Naive B cell (primary cell): ENCODE measurements around the gene ZNF483. TPM values are rescaled to one million over a fixed set of nuclear protein-coding genes. Genes with fewer than 3 reads are reported as not detected.
"Not testable (repeated sequence)": the region's sequence is repeated elsewhere in the genome, so short reads cannot be mapped to it uniquely, and the experiment has no call there.

Experiments
- ATAC-seq, 2 donors: fragments of 150-1000 bp; cut with Tn5 transposase; 2 replicates each; pipeline ENCODE4 v1.10.0; 2021; ENCODE audit warnings: low read depth in 2 of 2, mild to moderate bottlenecking in 2 of 2, moderate library complexity in 2 of 2
- DNase-seq: peaks from one replicate; pipeline ENCODE4 v3.0.0; 2022
- H3K27ac Mint-ChIP-seq, 6 donors: one replicate each; pipeline ENCODE4 v1.8.0; 2020 to 2022; ENCODE audit warnings: mild to moderate bottlenecking in 6 of 6, mixed read lengths in 6 of 6, moderate library complexity in 5 of 6, inconsistent platforms in 2 of 6
- H3K27me3 Mint-ChIP-seq, 3 donors: one replicate each; pipeline ENCODE4 v1.8.0; 2021 to 2022; ENCODE audit warnings: mixed read lengths in 3 of 3, mild to moderate bottlenecking in 1 of 3
- H3K36me3 Mint-ChIP-seq, 2 donors: one replicate each; pipeline ENCODE4 v1.8.0; 2020 to 2022; ENCODE audit warnings: mixed read lengths in 2 of 2, inconsistent platforms in 1 of 2, mild to moderate bottlenecking in 1 of 2
- H3K4me1 Mint-ChIP-seq, 3 donors: one replicate each; pipeline ENCODE4 v1.8.0; 2020 to 2022; ENCODE audit warnings: mixed read lengths in 3 of 3, inconsistent platforms in 1 of 3, mild to moderate bottlenecking in 1 of 3, moderate library complexity in 1 of 3
- H3K4me3 Mint-ChIP-seq, 8 donors: one replicate each; pipeline ENCODE4 v1.8.0; 2020 to 2022; ENCODE audit warnings: mild to moderate bottlenecking in 8 of 8, mixed read lengths in 8 of 8, moderate library complexity in 8 of 8, inconsistent platforms in 2 of 8
- H3K9me3 Mint-ChIP-seq, 7 donors: one replicate each; pipeline ENCODE4 v1.8.0; 2020 to 2022; ENCODE audit warnings: mixed read lengths in 7 of 7, mild to moderate bottlenecking in 5 of 7, inconsistent platforms in 2 of 7, moderate library complexity in 1 of 7
- polyA plus RNA-seq, 6 donors: library from polyadenylated mRNA; unstranded; fragments of 300-500 nt; fragmentation: Illumina TruSeq; gene quantifications; one replicate each; pipeline ENCODE4 v1.2.3, GENCODE V29; 2021; ENCODE audit warnings: low read depth in 6 of 6

ZNF483 gene
- polyA plus RNA-seq, result 1 to 10 TPM in 5 of 6 donors, under 1 TPM in 1; 0.63 to 4.2 (median 2.4) TPM

DNA sequence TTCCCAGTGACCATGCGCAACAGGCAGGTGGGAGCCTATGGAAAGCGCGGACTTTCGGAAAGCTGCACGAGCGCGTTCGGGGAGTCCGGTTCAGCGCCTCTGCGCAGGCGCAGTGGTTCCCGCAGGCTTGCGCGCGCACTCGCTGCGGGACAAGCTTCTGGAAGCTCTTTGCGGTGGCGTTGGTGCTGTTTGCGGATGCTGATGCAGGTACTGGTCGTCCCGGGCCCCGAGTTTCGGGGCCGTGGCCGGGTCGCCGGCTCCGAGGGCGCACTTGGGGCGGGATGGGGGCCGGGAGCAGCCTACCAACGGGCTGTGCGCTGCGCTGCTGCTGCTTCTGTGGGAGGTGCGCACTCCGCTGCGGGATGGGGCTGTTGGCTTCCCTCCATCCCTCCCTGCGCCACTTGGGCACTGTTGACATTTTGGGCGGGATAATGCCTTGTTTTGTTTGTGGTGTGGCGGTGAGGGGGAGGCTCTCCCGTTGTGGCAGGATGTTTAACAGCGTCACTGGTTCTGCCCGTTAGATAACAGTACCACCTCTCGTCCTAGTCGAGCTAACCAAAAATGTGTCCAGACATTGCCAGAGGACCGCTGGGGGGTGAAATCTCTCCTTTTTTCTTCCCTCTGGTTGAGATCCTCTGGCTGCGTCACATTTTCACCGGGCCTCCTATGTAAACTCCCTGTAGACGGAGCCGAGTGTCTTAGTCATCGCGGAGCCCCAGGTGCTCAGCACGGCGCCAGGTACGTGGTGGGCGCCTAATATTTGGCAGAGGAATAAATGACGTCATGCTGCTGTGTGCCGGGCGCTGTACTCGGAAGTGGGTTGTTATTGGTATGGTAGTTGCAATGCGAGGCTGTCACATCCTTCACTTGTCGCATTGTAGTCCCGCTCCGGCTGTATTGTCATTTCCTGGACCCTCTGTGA, at the start of gene ZNF483:
ZNF483 (plus strand) TSS at position 124 of the 922 bp plus-strand sequence. CDS start 2,217 bp downstream, outside the sequence.
- Mint-ChIP-seq H3K4me3 (peak within 1 kb of the TSS; percentile 81 to 96 (median 92)), H3K9me3 (peaks cover 0 to 2% (median 0%) of the 10 kb centered on the region in 7 donors), H3K27me3 (peaks cover 16 to 38% (median 35%) of the 10 kb centered on the region in 3 donors), H3K36me3 (peaks cover 0 to 18% of the 10 kb centered on the region in 2 donors), H3K4me1 (peaks cover 9 to 18% (median 15%) of the 10 kb centered on the region in 3 donors), H3K27ac (peak within 1 kb of the TSS in 5 of 6 donors; percentile 61 to 94 (median 84))
- DNase-seq (peak; percentile 34), ATAC-seq (peak; percentile 78 to 85)

GRCh38 chr9:111475195-111475594, 49.8 kb upstream of the ZNF483 start:
- no peaks in the 10 kb centered on the region for H3K36me3 Mint-ChIP-seq
- no peaks in the 10 kb centered on the region for H3K27me3 Mint-ChIP-seq
- DNase-seq, result no peak
- no peak overlapping the region for H3K27ac Mint-ChIP-seq
- H3K4me3 Mint-ChIP-seq, result no peak overlapping the region
- ATAC-seq, result no peak
- H3K4me1 Mint-ChIP-seq, result peaks cover 20 to 36% (median 35%) of the 10 kb centered on the region in 3 donors
- H3K9me3 Mint-ChIP-seq, result no peaks in the 10 kb centered on the region

DNA sequence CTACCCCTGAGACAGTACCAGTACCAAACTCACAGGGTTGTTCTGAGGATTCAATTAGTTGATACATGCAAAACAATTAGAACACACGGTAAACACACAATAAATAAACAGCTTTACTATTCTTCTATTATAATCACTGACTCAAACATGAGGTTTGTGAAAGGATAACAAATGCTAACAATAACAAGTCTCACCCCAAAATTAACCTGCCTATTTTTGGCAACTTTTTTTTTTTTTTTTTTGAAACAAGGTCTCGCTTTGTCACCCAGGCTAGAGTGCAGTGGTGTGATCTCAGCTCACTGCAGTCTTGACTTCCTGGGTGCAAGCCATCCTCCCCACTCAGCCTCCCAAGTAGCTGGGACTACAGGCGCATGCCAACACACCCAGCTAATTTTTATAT, 47.3 kb upstream of the ZNF483 start:
- H3K4me1 Mint-ChIP-seq, result peaks cover 29 to 40% (median 35%) of the 10 kb centered on the region in 3 donors
- DNase-seq (no peak), ATAC-seq (no peak)
- H3K36me3 Mint-ChIP-seq, result no peaks in the 10 kb centered on the region
- peak overlapping the region in 1 of 6 donors; percentile 9 for H3K27ac Mint-ChIP-seq
- H3K4me3 Mint-ChIP-seq, result no peak overlapping the region
- H3K9me3 Mint-ChIP-seq, result no peaks in the 10 kb centered on the region
- no peaks in the 10 kb centered on the region for H3K27me3 Mint-ChIP-seq

DNA sequence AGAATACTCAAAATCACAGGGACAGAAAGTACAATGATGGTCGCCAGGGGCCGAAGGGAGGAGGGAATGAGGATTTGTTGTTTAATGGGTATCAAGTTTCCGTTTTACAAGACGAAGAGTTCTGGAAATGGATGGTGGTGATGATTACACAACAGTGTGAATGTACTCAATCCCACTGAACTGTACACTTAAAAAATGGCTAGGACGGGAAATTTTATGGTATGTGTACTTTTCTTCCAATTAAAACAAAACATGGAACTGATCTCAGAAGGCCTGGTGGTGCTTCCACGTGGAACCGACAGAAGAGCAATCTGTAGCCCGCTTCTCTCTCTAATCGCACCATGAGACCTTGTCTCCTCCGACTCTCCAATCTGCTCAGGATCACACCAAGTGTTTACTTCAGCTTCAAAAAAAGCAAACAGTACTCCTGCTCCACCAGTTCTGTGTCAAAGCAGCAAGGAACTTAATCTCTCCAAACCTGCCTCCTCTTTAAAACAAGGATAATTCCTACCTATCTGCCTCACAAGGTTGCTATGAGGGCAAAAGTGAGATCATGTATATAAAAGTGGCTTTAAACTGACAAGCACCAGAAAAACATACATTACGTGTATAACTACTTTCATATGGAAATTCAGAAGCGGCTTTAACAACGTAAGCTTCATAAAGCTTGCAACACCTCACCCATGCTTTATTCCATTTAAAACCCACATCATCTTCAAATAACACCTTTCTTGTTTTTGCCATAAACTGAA, 42.9 kb upstream of the ZNF483 start:
- Mint-ChIP-seq H3K9me3 (no peaks in the 10 kb centered on the region), H3K27me3 (peaks cover 0 to 4% (median 0%) of the 10 kb centered on the region in 3 donors), H3K4me1 (peaks cover 17 to 37% (median 31%) of the 10 kb centered on the region in 3 donors), H3K36me3 (no peaks in the 10 kb centered on the region), H3K27ac (peak overlapping the region; percentile 71 to 95 (median 84)), H3K4me3 (peak overlapping the region; percentile 82 to 95 (median 89))
- DNase-seq (no peak), ATAC-seq (no peak)

- H3K9me3 Mint-ChIP-seq, result no peaks in the 10 kb centered on the region
- H3K4me1 Mint-ChIP-seq, result peaks cover 17 to 29% (median 23%) of the 10 kb centered on the region in 3 donors
- ATAC-seq, result peak; percentile 57 to 59
- peak overlapping the region in 5 of 6 donors; percentile 71 to 95 (median 88) for H3K27ac Mint-ChIP-seq
- peak overlapping the region; percentile 82 to 95 (median 89) for H3K4me3 Mint-ChIP-seq
- DNase-seq, result peak; percentile 74
- peaks cover 3 to 8% (median 6%) of the 10 kb centered on the region in 3 donors for H3K27me3 Mint-ChIP-seq
- no peaks in the 10 kb centered on the region for H3K36me3 Mint-ChIP-seq
Observed at GRCh38 chr9:111482694-111483438, 42.1 kb upstream of the ZNF483 start.

GRCh38 chr9:111483439-111483857, 41.5 kb upstream of the ZNF483 start:
- Mint-ChIP-seq H3K36me3 (no peaks in the 10 kb centered on the region), H3K27me3 (peaks cover 3 to 10% (median 9%) of the 10 kb centered on the region in 3 donors), H3K4me3 (peak overlapping the region in 4 of 8 donors; percentile 42 to 89 (median 82)), H3K27ac (no peak overlapping the region), H3K4me1 (peaks cover 17 to 28% (median 22%) of the 10 kb centered on the region in 3 donors), H3K9me3 (no peaks in the 10 kb centered on the region)
- DNase-seq (no peak), ATAC-seq (peak; percentile 38 to 48)

GRCh38 chr9:111483858-111484571, 41.0 kb upstream of the ZNF483 start, which contains the start of gene ECPAS:
Gene ECPAS, minus strand, starts transcription at chr9:111484383. Its CDS starts 11,465 bp downstream, at chr9:111472918.
- Mint-ChIP-seq H3K27ac (peak within 1 kb of the TSS in 4 of 6 donors; percentile 41 to 81 (median 71)), H3K27me3 (peaks cover 3 to 10% (median 9%) of the 10 kb centered on the region in 3 donors), H3K9me3 (no peaks in the 10 kb centered on the region), H3K4me1 (peaks cover 13 to 24% (median 22%) of the 10 kb centered on the region in 3 donors), H3K4me3 (peak within 1 kb of the TSS; percentile 77 to 91 (median 88)), H3K36me3 (no peaks in the 10 kb centered on the region)
- peak; percentile 68 for DNase-seq
- ATAC-seq, result peak; percentile 64 to 67

- Mint-ChIP-seq H3K9me3 (no peaks in the 10 kb centered on the region), H3K27me3 (peaks cover 3 to 14% (median 9%) of the 10 kb centered on the region in 3 donors), H3K36me3 (no peaks in the 10 kb centered on the region), H3K4me1 (peaks cover 13 to 24% (median 22%) of the 10 kb centered on the region in 3 donors), H3K4me3 (peak overlapping the region; percentile 77 to 91 (median 86)), H3K27ac (peak overlapping the region in 4 of 6 donors; percentile 41 to 75 (median 68))
- ATAC-seq, result no peak
- no peak for DNase-seq
Observed at GRCh38 chr9:111484572-111484894, 40.4 kb upstream of the ZNF483 start.

DNA sequence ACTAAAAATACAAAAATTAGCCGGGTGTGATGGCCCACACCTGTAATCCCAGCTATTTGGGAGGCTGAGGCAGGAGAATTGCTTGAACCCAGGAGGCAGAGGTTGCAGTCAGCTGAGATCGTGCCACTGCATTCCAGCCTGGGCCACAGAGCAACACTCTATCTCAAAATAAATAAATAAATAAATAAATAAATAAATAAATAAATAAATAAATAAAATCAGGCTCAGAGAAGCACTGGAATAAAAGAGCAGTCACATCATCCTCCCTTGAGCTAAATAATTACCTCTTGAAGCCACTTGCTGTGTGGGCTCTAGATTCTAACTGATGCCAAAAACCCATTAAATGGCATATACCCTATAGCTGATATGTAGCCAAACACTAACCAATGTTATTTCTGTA, 27.8 kb upstream of the ZNF483 start:
- not testable (repeated sequence) for H3K27ac Mint-ChIP-seq, ATAC-seq, H3K4me1 Mint-ChIP-seq, H3K4me3 Mint-ChIP-seq, H3K36me3 Mint-ChIP-seq, H3K9me3 Mint-ChIP-seq, DNase-seq
- peaks cover 9 to 31% (median 16%) of the 10 kb centered on the region in 3 donors for H3K27me3 Mint-ChIP-seq

DNA sequence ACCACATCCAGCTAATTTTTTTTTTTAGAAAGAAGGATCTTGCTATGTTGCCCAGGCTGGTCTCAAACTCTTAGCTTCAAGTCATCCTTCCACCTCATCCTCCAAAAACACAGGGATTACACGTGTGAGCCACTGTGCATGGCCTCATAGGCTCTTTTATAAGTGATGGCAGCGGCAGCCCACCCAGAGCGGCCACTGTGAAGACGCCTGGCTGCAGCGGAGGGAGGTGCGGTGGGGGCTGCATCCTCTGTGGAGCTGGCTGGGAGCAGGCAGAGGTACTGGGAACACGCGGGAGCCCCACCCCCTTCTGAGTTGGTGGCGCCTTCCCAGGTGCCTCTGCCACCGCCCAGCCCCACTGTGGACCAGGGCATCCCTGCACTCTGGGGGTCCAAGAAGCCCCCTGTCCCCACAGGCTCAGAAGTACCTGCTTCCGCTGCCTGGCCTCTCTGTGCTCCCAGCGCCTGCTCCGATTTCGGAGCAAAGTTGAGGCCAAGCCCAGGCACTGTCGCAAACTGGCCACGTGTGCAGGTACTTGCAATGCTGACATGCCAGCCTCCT, 23.9 kb upstream of the ZNF483 start:
- H3K4me1 Mint-ChIP-seq, result no peaks in the 10 kb centered on the region
- H3K36me3 Mint-ChIP-seq, result no peaks in the 10 kb centered on the region
- H3K27me3 Mint-ChIP-seq, result peaks cover 13 to 31% (median 16%) of the 10 kb centered on the region in 3 donors
- H3K9me3 Mint-ChIP-seq, result peaks cover 0 to 2% (median 0%) of the 10 kb centered on the region in 7 donors
- no peak overlapping the region for H3K27ac Mint-ChIP-seq
- DNase-seq (no peak), ATAC-seq (no peak)
- H3K4me3 Mint-ChIP-seq, result no peak overlapping the region

DNA sequence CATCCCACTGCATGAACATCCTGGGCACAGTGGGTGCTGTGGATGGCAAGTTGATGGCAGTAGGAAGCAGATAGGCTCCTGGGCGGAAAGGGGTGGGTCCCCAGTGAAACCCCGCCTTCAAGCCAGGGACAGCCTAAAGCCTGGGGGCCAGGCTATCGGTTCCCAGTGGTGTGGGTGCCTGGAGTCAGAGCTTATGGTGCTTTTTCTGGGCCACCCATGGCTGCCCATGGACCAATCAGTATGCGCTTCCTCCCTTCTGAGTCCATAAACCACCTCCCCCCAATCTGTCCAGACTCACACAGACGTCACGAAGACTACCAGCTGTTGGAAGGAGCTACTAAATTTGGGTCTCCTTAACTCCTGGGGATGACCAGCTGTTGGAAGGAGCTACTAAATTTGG, 23.3 kb upstream of the ZNF483 start:
- Mint-ChIP-seq H3K4me3 (no peak overlapping the region), H3K9me3 (peaks cover 0 to 2% (median 0%) of the 10 kb centered on the region in 7 donors), H3K36me3 (no peaks in the 10 kb centered on the region), H3K4me1 (no peaks in the 10 kb centered on the region), H3K27ac (no peak overlapping the region), H3K27me3 (peaks cover 13 to 31% (median 16%) of the 10 kb centered on the region in 3 donors)
- no peak for DNase-seq
- no peak for ATAC-seq

DNA sequence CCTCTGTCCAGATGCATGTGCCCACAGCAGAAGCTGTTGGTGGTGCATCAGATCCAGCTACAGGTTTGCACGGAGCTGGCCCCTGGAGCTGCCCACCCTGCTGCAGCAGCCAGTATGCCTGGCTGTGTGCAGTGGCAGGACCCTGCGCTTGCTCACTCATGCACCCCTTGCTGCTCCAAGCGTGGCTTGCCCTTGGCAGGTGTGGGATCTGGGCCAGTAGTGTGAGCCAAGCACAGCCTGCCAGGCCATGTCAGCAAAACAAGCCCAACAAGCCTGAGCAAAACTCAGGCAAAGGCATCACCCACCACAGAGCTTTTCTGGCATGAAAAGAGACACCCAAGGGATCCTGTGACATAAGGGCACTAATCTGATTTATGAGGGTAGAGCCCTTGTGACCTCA, 22.5 kb upstream of the ZNF483 start:
- Mint-ChIP-seq H3K27ac (no peak overlapping the region), H3K4me3 (no peak overlapping the region), H3K9me3 (peaks cover 0 to 2% (median 0%) of the 10 kb centered on the region in 7 donors), H3K4me1 (no peaks in the 10 kb centered on the region), H3K36me3 (no peaks in the 10 kb centered on the region), H3K27me3 (peaks cover 13 to 27% (median 14%) of the 10 kb centered on the region in 3 donors)
- no peak for ATAC-seq
- DNase-seq, result no peak
